ENCODE measurements around the gene LYSMD2. TPM values are rescaled to one million over a fixed set of nuclear protein-coding genes. Genes with fewer than 3 reads are reported as not detected.

Gene LYSMD2
- total RNA-seq, 2 donors from 2014 or later: 10.9 to 16.2 TPM

DNA sequence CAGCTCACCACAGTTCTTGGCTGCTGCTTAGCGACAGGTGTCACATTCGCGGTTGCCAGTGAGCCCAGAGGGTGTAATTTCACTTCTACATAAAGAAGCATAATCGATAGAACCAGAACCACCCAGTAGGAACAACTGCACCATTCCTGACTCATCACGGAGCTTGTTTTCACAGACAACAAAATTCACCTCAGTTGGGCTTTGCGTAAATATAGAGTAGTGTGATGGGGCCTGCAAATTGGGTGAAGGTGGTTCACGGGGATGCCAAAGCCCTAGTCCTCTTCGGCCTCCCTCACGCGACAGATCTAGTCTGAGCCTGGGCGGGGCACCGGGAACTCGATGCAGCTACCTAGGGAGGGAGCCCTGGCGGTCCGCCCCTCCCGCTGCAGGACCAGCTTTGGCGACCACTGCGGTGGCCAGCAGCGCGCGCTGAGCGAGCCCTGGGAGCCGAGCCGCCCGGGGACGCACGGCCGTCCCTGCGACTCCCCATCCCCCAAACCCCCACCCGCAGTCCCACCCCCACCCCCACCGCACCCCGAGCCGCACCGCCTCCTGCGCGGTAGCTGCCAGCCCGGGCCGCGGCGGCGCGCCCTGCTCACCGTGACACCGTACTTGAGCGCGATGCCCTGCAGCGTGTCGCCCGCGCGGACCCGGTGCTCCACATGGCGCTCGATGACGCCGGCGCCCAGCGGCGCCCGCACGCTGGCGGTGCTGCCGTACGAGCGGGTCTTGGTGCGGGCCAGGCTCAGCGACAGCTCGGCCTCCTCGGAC is 519 bp downstream of the LYSMD2 start:
- Mint-ChIP-seq H3K36me3 (ENCODE audit: low read depth) (peaks cover 6% of the 10 kb centered on the region), H3K9me3 (no peaks in the 10 kb centered on the region), H3K27me3 (no peaks in the 10 kb centered on the region), H3K4me3 (peak overlapping the region; percentile 81), H3K4me1 (peaks cover 48% of the 10 kb centered on the region), H3K27ac (peak overlapping the region; percentile 79)
- ATAC-seq (replicated peaks): peak; percentile 50

- Mint-ChIP-seq H3K27ac (peak overlapping the region; percentile 79), H3K9me3 (no peaks in the 10 kb centered on the region), H3K4me3 (peak overlapping the region; percentile 81), H3K27me3 (no peaks in the 10 kb centered on the region), H3K36me3 (ENCODE audit: low read depth) (peaks cover 6% of the 10 kb centered on the region), H3K4me1 (peaks cover 56% of the 10 kb centered on the region)
- peak; percentile 60 for ATAC-seq (replicated peaks)
These were observed 1.4 kb downstream of the LYSMD2 start for GRCh38 chr15:51736069-51736468.

GRCh38 chr15:51735228-51736010 is 2.0 kb downstream of the LYSMD2 start:
- Mint-ChIP-seq H3K9me3 (no peaks in the 10 kb centered on the region), H3K4me3 (peak overlapping the region; percentile 81), H3K27ac (peak overlapping the region; percentile 79), H3K27me3 (no peaks in the 10 kb centered on the region), H3K4me1 (peaks cover 63% of the 10 kb centered on the region), H3K36me3 (ENCODE audit: low read depth) (peaks cover 12% of the 10 kb centered on the region)
- peak; percentile 31 for ATAC-seq (replicated peaks)

DNA sequence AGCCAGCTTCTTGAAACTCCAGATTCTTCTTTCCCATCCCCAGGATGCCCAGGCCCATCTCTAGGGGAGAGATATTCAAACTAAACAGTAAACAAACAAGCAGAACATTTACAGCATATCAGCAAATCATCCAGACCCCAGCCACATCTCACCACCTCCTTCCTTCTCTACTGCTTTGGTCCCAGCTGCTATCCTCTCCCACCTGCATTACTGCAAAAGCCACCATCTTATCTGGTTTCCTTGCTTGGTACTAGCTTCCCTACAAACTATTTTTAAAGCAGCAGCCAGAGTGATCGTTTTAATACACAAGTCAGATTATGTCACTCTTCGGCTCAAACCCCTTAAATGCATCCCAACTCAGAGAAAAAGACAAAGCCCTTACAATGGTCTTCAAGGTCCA is 4.8 kb downstream of the LYSMD2 start:
- peaks cover 52% of the 10 kb centered on the region for H3K4me1 Mint-ChIP-seq
- H3K27me3 Mint-ChIP-seq: no peaks in the 10 kb centered on the region
- H3K4me3 Mint-ChIP-seq: peak overlapping the region; percentile 80
- peaks cover 14% of the 10 kb centered on the region for H3K36me3 Mint-ChIP-seq (ENCODE audit: low read depth)
- no peaks in the 10 kb centered on the region for H3K9me3 Mint-ChIP-seq
- H3K27ac Mint-ChIP-seq: peak overlapping the region; percentile 78
- ATAC-seq (replicated peaks): no peak

GRCh38 chr15:51731549-51732267 is 5.7 kb downstream of the LYSMD2 start:
- H3K27ac Mint-ChIP-seq: peak overlapping the region; percentile 78
- no peaks in the 10 kb centered on the region for H3K9me3 Mint-ChIP-seq
- peaks cover 14% of the 10 kb centered on the region for H3K36me3 Mint-ChIP-seq (ENCODE audit: low read depth)
- no peaks in the 10 kb centered on the region for H3K27me3 Mint-ChIP-seq
- ATAC-seq (replicated peaks): peak; percentile 58
- peak overlapping the region; percentile 80 for H3K4me3 Mint-ChIP-seq
- peaks cover 58% of the 10 kb centered on the region for H3K4me1 Mint-ChIP-seq

- H3K4me3 Mint-ChIP-seq: no peak overlapping the region
- peaks cover 25% of the 10 kb centered on the region for H3K36me3 Mint-ChIP-seq (ENCODE audit: low read depth)
- peaks cover 45% of the 10 kb centered on the region for H3K4me1 Mint-ChIP-seq
- H3K27ac Mint-ChIP-seq: peak overlapping the region; percentile 1
- H3K27me3 Mint-ChIP-seq: no peaks in the 10 kb centered on the region
- ATAC-seq (replicated peaks): peak; percentile 41
- no peaks in the 10 kb centered on the region for H3K9me3 Mint-ChIP-seq
These were observed 10.1 kb downstream of the LYSMD2 start for GRCh38 chr15:51727141-51727897.

DNA sequence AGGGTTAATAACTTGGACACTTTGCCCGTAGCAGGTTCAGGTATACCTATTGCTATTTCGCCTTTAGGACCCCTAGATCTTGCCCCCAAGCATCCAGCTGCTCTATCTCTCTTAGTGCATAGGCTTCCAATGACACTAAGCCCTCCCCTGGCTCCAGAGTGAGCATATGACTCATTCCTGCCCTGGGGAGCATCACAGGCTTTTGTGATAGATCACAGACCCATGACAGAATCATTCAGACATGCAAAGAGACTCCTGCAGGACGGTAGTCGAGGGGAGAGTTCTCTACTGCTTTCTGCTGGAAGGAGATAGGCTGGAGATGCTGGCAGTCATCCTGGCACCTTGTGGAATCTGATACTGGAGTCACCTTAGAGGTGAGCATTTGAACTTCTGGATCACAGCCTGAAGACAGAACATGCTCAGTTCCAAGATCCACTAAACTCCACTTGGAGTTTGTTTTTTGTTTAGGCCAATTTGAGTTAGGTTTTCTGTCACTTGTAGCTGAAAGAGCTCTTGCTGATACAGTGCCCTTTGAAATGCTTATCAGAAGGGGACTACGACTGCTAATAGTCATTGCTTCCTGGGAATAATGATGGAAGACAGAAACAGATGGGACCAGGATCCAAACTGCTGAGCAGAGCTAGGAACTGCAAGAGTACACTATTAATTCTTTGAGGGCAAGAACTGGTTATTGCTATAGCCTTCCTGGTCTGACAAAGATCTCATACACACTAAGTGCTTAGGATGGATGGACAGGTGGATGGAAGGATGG is 11.0 kb downstream of the LYSMD2 start:
- Mint-ChIP-seq H3K4me1 (peaks cover 44% of the 10 kb centered on the region), H3K36me3 (ENCODE audit: low read depth) (peaks cover 33% of the 10 kb centered on the region), H3K9me3 (no peaks in the 10 kb centered on the region), H3K27ac (peak overlapping the region; percentile 26), H3K27me3 (no peaks in the 10 kb centered on the region), H3K4me3 (peak overlapping the region; percentile 20)
- ATAC-seq (replicated peaks): peak; percentile 97

GRCh38 chr15:51724673-51725072 is 12.8 kb downstream of the LYSMD2 start:
- Mint-ChIP-seq H3K4me1 (peaks cover 32% of the 10 kb centered on the region), H3K4me3 (peak overlapping the region; percentile 49), H3K9me3 (no peaks in the 10 kb centered on the region), H3K36me3 (ENCODE audit: low read depth) (peaks cover 36% of the 10 kb centered on the region), H3K27ac (peak overlapping the region; percentile 74), H3K27me3 (no peaks in the 10 kb centered on the region)
- ATAC-seq (replicated peaks): no peak

DNA sequence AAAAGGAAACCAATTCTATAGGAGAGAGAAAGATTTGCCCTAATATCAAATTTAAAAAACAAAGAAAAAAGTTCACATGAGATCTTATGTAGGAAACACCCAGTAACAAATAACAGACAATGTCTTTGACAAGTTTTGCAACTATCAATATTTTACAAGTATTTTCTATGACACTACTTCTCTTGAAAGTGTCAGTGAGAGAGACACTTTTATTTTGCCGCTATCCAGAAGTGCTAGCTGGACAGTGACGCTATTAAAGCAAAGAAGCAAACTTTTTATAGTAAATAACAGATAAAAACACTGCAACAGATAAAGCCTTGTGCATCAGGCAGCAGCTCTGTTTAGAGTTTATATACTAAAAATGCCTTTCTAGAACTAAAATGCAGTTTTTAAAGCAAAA is 13.3 kb downstream of the LYSMD2 start:
- Mint-ChIP-seq H3K27ac (peak overlapping the region; percentile 74), H3K36me3 (ENCODE audit: low read depth) (peaks cover 36% of the 10 kb centered on the region), H3K9me3 (no peaks in the 10 kb centered on the region), H3K4me3 (peak overlapping the region; percentile 49), H3K4me1 (peaks cover 32% of the 10 kb centered on the region), H3K27me3 (no peaks in the 10 kb centered on the region)
- ATAC-seq (replicated peaks): no peak

DNA sequence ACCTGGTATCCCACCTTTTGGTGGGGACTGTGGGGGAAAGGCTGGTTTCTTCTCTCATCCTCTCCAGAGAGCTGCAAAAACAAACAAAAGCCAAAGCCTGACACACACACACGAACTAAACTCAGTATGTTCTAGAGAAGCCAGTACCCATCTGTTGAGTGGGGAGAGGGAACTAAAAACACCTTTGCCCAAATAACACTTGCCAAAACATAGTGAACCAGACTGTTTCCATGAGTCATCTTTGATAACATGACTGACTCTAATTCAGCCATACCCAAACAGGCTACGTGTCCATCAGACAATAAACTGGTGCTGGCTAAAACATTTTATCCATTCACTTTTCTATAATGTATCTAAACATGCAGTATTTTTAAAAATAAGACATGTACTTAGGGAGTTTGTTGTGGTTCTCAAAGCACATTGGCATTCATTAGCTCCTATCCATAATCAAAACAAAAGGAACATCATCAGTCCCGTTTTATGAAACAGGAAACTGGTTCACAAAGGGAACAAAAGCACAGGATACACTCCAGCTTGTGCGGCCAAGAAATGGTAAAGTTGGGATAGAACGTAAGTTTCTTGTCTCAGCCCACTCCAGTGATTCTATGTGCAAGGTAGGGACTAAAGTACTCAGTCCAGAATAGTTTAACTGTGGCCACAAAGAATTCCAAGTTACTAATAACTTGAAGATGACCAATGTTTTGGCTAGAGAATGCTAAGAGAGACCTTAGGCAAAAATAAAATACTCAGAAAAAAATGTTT is 16.1 kb downstream of the LYSMD2 start:
- H3K9me3 Mint-ChIP-seq: no peaks in the 10 kb centered on the region
- peak overlapping the region; percentile 55 for H3K4me3 Mint-ChIP-seq
- peak overlapping the region; percentile 17 for H3K27ac Mint-ChIP-seq
- peak; percentile 85 for ATAC-seq (replicated peaks)
- H3K27me3 Mint-ChIP-seq: no peaks in the 10 kb centered on the region
- peaks cover 36% of the 10 kb centered on the region for H3K36me3 Mint-ChIP-seq (ENCODE audit: low read depth)
- H3K4me1 Mint-ChIP-seq: peaks cover 19% of the 10 kb centered on the region

DNA sequence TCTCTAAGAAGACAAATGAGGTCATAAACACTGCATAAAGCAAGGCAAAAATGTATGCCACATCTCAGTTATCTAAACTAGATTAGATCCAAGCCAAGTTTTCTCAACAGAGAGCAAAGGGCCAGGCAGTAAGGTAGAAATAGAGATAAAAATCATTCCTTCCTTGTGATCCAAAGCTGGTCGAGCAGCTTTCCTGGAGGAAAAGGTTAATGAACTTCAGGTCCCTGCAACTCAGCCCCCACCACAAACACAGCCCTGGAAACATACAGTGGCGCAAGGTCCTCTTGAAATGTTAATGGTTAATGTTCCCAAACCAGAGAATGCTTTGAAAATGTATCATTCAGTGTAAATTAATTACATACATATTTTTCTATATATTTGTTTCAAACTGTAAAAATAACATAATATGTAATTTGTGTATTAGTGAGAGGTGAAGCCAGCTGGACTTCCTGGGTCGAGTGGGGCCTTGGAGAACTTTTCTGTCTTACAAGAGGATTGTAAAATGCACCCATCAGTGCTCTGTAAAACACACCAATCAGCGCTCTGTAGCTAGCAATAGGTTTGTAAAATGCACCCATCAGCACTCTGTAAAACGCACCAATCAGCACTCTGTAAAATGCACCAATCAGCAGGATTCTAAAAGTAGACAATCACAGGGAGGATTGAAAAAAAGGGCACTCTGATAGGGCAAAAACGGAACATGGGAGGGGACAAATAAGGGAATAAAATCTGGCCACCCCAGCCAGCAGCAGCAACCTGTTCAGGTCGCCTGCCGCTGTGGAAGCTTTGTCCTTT is 17.1 kb downstream of the LYSMD2 start:
- no peaks in the 10 kb centered on the region for H3K27me3 Mint-ChIP-seq
- ATAC-seq (replicated peaks): no peak
- no peaks in the 10 kb centered on the region for H3K9me3 Mint-ChIP-seq

GRCh38 chr15:51718746-51719145 is 18.7 kb downstream of the LYSMD2 start:
- no peak overlapping the region for H3K27ac Mint-ChIP-seq
- H3K36me3 Mint-ChIP-seq (ENCODE audit: low read depth): peaks cover 22% of the 10 kb centered on the region
- no peaks in the 10 kb centered on the region for H3K27me3 Mint-ChIP-seq
- H3K4me1 Mint-ChIP-seq: peaks cover 7% of the 10 kb centered on the region
- no peak overlapping the region for H3K4me3 Mint-ChIP-seq
- no peaks in the 10 kb centered on the region for H3K9me3 Mint-ChIP-seq
- no peak for ATAC-seq (replicated peaks)

More for the DNA sequence above, 17.1 kb downstream of the LYSMD2 start:
- Mint-ChIP-seq H3K4me3 (no peak overlapping the region), H3K4me1 (peaks cover 15% of the 10 kb centered on the region), H3K36me3 (ENCODE audit: low read depth) (peaks cover 36% of the 10 kb centered on the region), H3K27ac (no peak overlapping the region)

Data from activated T-helper 17 cell treated with anti-CD3 and anti-CD28 coated beads, Interleukin-2, amount 50 U/mL, for 72 hours (primary cell).